SU-DHL-6 (cell line): ENCODE data around the gene FN3KRP.
A peak's percentile ranks its signal among the peaks of the same experiment; 100 is the strongest.

Experiments used
- H2AFZ ChIP-seq: fragments of 200-600 bp; sonication (generic); 2 replicates; pipeline ENCODE4 v1.6.1; 2014; ENCODE audit warnings: low read depth, mild to moderate bottlenecking, moderate library complexity, mixed read lengths, antibody characterized with exemption, low read length; ENCODE audit not compliant: severe bottlenecking
- H3F3A ChIP-seq: fragments of 200-600 bp; shearing (Covaris generic); 2 replicates; pipeline ENCODE4 v1.6.0; 2016; ENCODE audit warnings: antibody characterized with exemption, mild to moderate bottlenecking; ENCODE audit not compliant: insufficient read depth
- H3K27ac ChIP-seq: fragments of 200-600 bp; sonication (generic); 2 replicates; pipeline ENCODE4 v1.5.1; 2016; ENCODE audit warnings: low read depth, mild to moderate bottlenecking, low read length, moderate library complexity, mixed read lengths
- H3K27me3 ChIP-seq: fragments of 200-600 bp; sonication (generic), shearing (Covaris generic); 2 replicates; pipeline ENCODE4 v1.6.0; 2014; ENCODE audit warnings: mild to moderate bottlenecking, low read length
- H3K36me3 ChIP-seq: fragments of 200-600 bp; sonication (generic); 2 replicates; pipeline ENCODE4 v1.6.1; 2014; ENCODE audit warnings: mild to moderate bottlenecking, low read length, mixed read lengths
- H3K4me2 ChIP-seq: fragments of 300-600, 200-600 bp; shearing (Covaris generic), sonication (generic); 2 replicates; pipeline ENCODE4 v1.6.0; 2014; ENCODE audit warnings: low read length, low read depth, mild to moderate bottlenecking; ENCODE audit not compliant: poor library complexity, severe bottlenecking
- H3K4me3 ChIP-seq: fragments of 200-600 bp; sonication (generic); 2 replicates; pipeline ENCODE4 v1.5.1; 2014; ENCODE audit warnings: antibody characterized with exemption, low read length, mild to moderate bottlenecking, mixed read lengths; ENCODE audit not compliant: insufficient read depth, poor library complexity, severe bottlenecking
- H3K79me2 ChIP-seq: fragments of 200-600 bp; sonication (generic); 2 replicates; pipeline ENCODE4 v1.6.1; 2014; ENCODE audit warnings: mild to moderate bottlenecking, low read length, moderate library complexity; ENCODE audit not compliant: insufficient read depth
- H3K9ac ChIP-seq: fragments of 200-600 bp; sonication (generic); 2 replicates; pipeline ENCODE4 v1.7.0; 2014; ENCODE audit warnings: mild to moderate bottlenecking, low read length
- H3K9me2 ChIP-seq: fragments of 200-600 bp; sonication (generic); replicated peaks from 2 replicates; pipeline ENCODE4 v1.6.1; 2014; ENCODE audit warnings: low read length; ENCODE audit not compliant: insufficient read depth
- H3K9me3 ChIP-seq: fragments of 200-600 bp; sonication (generic); 2 replicates; pipeline ENCODE4 v1.6.1; 2014; ENCODE audit warnings: low read length, mixed read lengths; ENCODE audit not compliant: insufficient read depth
- H4K20me1 ChIP-seq: fragments of 200-600 bp; sonication (generic); 2 replicates; pipeline ENCODE4 v1.6.1; 2014; ENCODE audit warnings: low read depth, mild to moderate bottlenecking, antibody characterized with exemption, low read length, moderate library complexity, mixed read lengths
- EZH2phosphoT487 ChIP-seq: fragments of 200-600 bp; sonication (generic), shearing (Covaris generic); conservative IDR thresholded peaks from 2 replicates; pipeline ENCODE4 v1.6.1; 2018; ENCODE audit warnings: mild to moderate bottlenecking, antibody characterized with exemption, low read length, moderate library complexity, mixed read lengths
- TF ChIP-seq, protein P1 (sequence below): fragments of 200-600 bp; sonication (generic); IDR thresholded peaks from one replicate; pipeline ENCODE4 v1.5.1; 2017; ENCODE audit warnings: antibody characterized with exemption, mild to moderate bottlenecking, low read length, moderate library complexity; ENCODE audit not compliant: insufficient read depth, poor library complexity, severe bottlenecking

The FN3KRP gene

GRCh38 chr17:82668024-82668630, 48.4 kb upstream of the FN3KRP start:
- TF ChIP-seq EZH2phosphoT487: no peak
- TF ChIP-seq, protein P1, sequence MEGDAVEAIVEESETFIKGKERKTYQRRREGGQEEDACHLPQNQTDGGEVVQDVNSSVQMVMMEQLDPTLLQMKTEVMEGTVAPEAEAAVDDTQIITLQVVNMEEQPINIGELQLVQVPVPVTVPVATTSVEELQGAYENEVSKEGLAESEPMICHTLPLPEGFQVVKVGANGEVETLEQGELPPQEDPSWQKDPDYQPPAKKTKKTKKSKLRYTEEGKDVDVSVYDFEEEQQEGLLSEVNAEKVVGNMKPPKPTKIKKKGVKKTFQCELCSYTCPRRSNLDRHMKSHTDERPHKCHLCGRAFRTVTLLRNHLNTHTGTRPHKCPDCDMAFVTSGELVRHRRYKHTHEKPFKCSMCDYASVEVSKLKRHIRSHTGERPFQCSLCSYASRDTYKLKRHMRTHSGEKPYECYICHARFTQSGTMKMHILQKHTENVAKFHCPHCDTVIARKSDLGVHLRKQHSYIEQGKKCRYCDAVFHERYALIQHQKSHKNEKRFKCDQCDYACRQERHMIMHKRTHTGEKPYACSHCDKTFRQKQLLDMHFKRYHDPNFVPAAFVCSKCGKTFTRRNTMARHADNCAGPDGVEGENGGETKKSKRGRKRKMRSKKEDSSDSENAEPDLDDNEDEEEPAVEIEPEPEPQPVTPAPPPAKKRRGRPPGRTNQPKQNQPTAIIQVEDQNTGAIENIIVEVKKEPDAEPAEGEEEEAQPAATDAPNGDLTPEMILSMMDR: no peak
- Histone ChIP-seq H3K9me2 (no peaks in the 10 kb centered on the region), H4K20me1 (no peaks in the 10 kb centered on the region), H2AFZ (no peak overlapping the region), H3K9me3 (no peaks in the 10 kb centered on the region), H3K4me2 (no peak overlapping the region), H3F3A (0 out of 2 replicates have a peak, but pooled peaks cover 6% of the 10 kb centered on the region), H3K27me3 (no peaks in the 10 kb centered on the region), H3K9ac (no peak overlapping the region), H3K27ac (no peak overlapping the region), H3K79me2 (no peaks in the 10 kb centered on the region), H3K4me3 (no peak overlapping the region), H3K36me3 (no peaks in the 10 kb centered on the region)

- TF ChIP-seq, protein P1: peak; percentile 50
- TF ChIP-seq EZH2phosphoT487: no peak
- Histone ChIP-seq H3K4me2 (no peak overlapping the region), H3K9me2 (no peaks in the 10 kb centered on the region), H3K27me3 (no peaks in the 10 kb centered on the region), H3K9ac (no peak overlapping the region), H4K20me1 (no peaks in the 10 kb centered on the region), H3K79me2 (no peaks in the 10 kb centered on the region), H3F3A (0 out of 2 replicates have a peak, but pooled peaks cover 6% of the 10 kb centered on the region), H3K36me3 (no peaks in the 10 kb centered on the region), H3K27ac (no peak overlapping the region), H3K9me3 (no peaks in the 10 kb centered on the region), H3K4me3 (no peak overlapping the region), H2AFZ (no peak overlapping the region)
Observed at GRCh38 chr17:82668631-82669099, 47.8 kb upstream of the FN3KRP start.

DNA sequence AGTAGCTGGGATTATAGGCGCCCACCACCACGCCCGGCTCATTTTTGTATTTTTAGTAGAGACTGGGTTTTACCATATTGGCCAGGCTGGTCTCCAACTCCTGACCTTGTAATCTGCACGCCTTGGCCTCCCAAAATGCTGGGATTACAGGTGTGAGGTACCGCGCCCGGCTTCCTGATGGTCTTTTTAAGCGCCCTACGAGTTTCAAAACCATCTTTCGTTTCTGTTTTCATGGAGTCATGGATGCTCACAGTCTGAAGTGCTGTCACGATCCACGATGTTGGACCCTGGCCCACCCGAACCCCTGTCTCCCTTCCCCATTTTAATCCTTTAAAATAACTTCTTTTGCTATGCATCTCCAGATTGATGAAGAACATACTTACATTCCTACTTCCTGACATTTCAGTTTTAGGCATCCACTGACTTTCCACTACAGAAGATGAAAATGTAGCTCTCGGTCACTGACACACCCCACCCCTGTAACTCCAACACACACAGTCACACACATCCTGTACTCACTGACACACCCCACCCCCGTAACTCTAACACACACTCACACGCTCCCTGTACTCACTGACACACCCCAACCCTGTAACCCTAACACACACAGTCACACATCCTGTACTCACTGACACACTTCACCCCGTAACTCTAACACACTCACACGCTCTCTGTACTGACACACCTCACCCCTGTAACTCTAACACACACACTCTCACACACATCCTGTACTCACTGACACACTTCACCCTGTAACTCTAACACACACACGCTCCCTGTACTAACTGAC, 45.6 kb upstream of the FN3KRP start:
- no peak overlapping the region for H3K9ac ChIP-seq
- TF ChIP-seq EZH2phosphoT487: no peak
- TF ChIP-seq, protein P1: no peak
- H3K9me2 ChIP-seq: no peaks in the 10 kb centered on the region
- H3K36me3 ChIP-seq: no peaks in the 10 kb centered on the region
- H3F3A ChIP-seq: 0 out of 2 replicates have a peak, but pooled peaks cover 6% of the 10 kb centered on the region
- no peaks in the 10 kb centered on the region for H3K9me3 ChIP-seq
- no peaks in the 10 kb centered on the region for H3K79me2 ChIP-seq
- no peaks in the 10 kb centered on the region for H3K27me3 ChIP-seq
- no peak overlapping the region for H2AFZ ChIP-seq
- no peak overlapping the region for H3K27ac ChIP-seq
- no peak overlapping the region for H3K4me2 ChIP-seq
- no peaks in the 10 kb centered on the region for H4K20me1 ChIP-seq
- H3K4me3 ChIP-seq: no peak overlapping the region
